Psoas muscle (tissue), 8 donors: ENCODE results near the gene MYMX. TPM values are rescaled to one million over a fixed set of nuclear protein-coding genes. Genes with fewer than 3 reads are reported as not detected.

ENCODE experiments used
- ATAC-seq, 4 donors: fragments of 200-7000 bp; cut with Tn5 transposase; one replicate each; pipeline ENCODE4 v1.9.1; 2020; ENCODE audit warnings: moderate library complexity in 3 of 4, mild to moderate bottlenecking in 2 of 4
- DNase-seq, 2 donors: peaks; one replicate each; pipeline ENCODE4 v3.0.0-alpha.2; 2020
- H3K27ac ChIP-seq: fragments of 200-600 bp; one replicate; pipeline ENCODE4 v1.8.0; 2022
- H3K27me3 ChIP-seq, 3 donors: fragments of 200-600 bp in 1 of 3; one replicate each; pipeline versions ENCODE4 v1.6.1 to v1.8.0; 2013 to 2022; ENCODE audit warnings: low read length in 2 of 3, mild to moderate bottlenecking in 2 of 3, moderate library complexity in 1 of 3; ENCODE audit not compliant: insufficient read depth in 3 of 3
- H3K36me3 ChIP-seq, 2 donors: fragments of 200-600 bp in 1 of 2; one replicate each; pipeline versions ENCODE4 v1.6.1 to v1.8.0; 2013 to 2022; ENCODE audit warnings: low read depth in 1 of 2, mild to moderate bottlenecking in 1 of 2, moderate library complexity in 1 of 2; ENCODE audit not compliant: insufficient read depth in 1 of 2
- H3K4me1 ChIP-seq: fragments of 200-600 bp; one replicate; pipeline ENCODE4 v1.8.0; 2022
- H3K4me3 ChIP-seq: fragments of 200-600 bp; one replicate; pipeline ENCODE4 v1.8.0; 2022; ENCODE audit warnings: mild to moderate bottlenecking
- H3K9me3 ChIP-seq: fragments of 200-600 bp; one replicate; pipeline ENCODE4 v1.8.0; 2022
- WGBS, 3 donors: extraction: QIAGEN DNeasy Blood & Tissue Kit; methylation state at CpG; one replicate each; pipeline versions ENCODE4 v1.1.6 to v1.1.7; 2013; 5-methylcytosine and 5-hydroxymethylcytosine counted together
- intact Hi-C, 2 donors: fragments of 100-400 bp; cut with DNase I; formaldehyde crosslinking; loops; one replicate each; pipeline versions ENCODE4 v1.11.0 to v1.14.2; 2022
- polyA plus RNA-seq, 3 donors: library from polyadenylated mRNA; stranded (reverse); fragments of 200-250 nt; gene quantifications; one replicate each; pipeline ENCODE4 v1.2.3, GENCODE V29; 2013
- total RNA-seq, 4 donors: library from RNA; stranded (reverse); fragmentation: NEBNext Ultra II Directional in 2 of 4; extraction: Animal tissue kit (Norgen Biotek cat#: 25700) in 2 of 4; gene quantifications; one replicate each; pipeline versions ENCODE4 v1.2.1 to v1.2.4, GENCODE V29; 2021 to 2023
- TF ChIP-seq, protein P1 (sequence below): fragments of 200-600 bp; IDR thresholded peaks from one replicate; pipeline ENCODE4 v1.8.0; 2022; ENCODE audit warnings: antibody characterized with exemption
- donor health status: healthy with polysubstance abuse.
- donor health status: DM: no; HTN: no; CAD: no; lungs with moderate emphysema.
- donor health status: Bipolar disorder and iron deficiency.
- donor health status: healthy.
- donor health status: DM: yes; HTN: yes; CAD: no.
- donor health status: DM: no; HTN: no; CAD: no.
- donor health status: DM: no; HTN: no; CAD: no.
- donor health status: DM: yes; HTN: yes; CAD: no.

The MYMX gene
- total and polyA plus RNA-seq, 7 donors: 0.09 to 0.61 (median 0.36) TPM; not detected in 2

DNA sequence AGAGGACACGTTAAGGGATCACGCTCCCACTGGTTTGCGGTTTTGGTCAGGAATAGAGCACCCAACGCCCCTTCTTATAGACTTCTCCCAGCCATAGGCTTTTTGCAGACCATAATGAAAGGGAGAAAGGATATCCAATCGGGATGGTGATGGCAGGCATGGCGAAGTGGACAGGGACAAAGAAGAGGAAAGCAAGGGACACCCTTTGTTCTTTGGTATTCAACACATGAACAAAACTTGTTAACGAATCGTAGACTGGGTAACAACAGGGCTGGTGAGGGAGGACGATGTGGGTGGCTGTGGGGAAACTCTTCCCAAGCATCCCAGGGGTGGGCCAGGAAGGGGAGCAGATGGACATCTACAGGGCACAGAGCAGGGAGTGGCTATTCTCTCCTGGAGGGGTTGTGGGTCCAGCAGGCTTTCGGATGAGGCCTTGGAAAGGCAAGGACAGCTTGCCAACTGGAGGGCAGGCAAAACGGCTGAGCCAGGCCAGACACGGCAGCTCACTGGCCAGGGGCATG, 28.7 kb downstream of the MYMX start:
- Histone ChIP-seq H3K4me3 (peak overlapping the region; percentile 82), H3K27ac (peak overlapping the region; percentile 100), H3K9me3 (no peaks in the 10 kb centered on the region), H3K36me3 (peaks cover 7 to 26% of the 10 kb centered on the region in 2 donors), H3K4me1 (peaks cover 24% of the 10 kb centered on the region), H3K27me3 (no peaks in the 10 kb centered on the region)
- intact Hi-C loops: no loop called here
- TF ChIP-seq, protein P1, sequence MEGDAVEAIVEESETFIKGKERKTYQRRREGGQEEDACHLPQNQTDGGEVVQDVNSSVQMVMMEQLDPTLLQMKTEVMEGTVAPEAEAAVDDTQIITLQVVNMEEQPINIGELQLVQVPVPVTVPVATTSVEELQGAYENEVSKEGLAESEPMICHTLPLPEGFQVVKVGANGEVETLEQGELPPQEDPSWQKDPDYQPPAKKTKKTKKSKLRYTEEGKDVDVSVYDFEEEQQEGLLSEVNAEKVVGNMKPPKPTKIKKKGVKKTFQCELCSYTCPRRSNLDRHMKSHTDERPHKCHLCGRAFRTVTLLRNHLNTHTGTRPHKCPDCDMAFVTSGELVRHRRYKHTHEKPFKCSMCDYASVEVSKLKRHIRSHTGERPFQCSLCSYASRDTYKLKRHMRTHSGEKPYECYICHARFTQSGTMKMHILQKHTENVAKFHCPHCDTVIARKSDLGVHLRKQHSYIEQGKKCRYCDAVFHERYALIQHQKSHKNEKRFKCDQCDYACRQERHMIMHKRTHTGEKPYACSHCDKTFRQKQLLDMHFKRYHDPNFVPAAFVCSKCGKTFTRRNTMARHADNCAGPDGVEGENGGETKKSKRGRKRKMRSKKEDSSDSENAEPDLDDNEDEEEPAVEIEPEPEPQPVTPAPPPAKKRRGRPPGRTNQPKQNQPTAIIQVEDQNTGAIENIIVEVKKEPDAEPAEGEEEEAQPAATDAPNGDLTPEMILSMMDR: no peak
- DNase-seq (no peak), ATAC-seq (no peak)
- 52 to 63% (median 53%) methylated on average over 12 of the region's 12 CpGs for WGBS, 3 donors

DNA sequence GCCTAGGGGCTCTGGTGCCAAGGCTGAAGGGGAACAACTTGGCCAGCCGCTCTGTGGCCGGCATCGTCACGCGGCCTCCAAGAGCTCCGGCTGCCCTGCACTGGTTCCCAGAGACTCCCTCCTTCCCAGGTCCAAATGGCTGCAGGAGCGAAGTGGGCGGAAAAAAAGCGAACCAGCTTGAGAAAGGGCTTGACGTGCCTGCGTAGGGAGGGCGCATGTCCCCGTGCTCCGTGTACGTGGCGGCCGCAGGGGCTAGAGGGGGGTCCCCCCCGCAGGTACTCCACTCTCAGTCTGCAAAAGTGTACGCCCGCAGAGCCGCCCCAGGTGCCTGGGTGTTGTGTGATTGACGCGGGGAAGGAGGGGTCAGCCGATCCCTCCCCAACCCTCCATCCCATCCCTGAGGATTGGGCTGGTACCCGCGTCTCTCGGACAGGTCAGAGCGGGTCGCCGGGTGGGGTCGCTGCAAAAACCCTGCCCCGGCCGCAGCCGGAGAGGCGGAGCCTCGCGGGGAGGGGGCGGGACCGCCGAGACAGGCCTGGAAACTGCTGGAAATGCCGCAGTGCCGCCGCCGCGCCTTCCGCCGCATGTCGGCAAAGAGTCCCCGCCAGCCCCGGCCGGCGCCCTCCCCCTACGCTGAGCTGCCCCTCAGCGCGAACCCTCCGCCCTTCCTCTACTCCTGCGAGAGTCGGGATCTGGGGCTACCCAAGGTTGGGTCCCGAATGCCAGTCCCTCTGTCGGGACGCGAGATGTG, 29.4 kb downstream of the MYMX start:
- WGBS, 3 donors: 0 to 1% (median 1%) methylated on average over 51 to 62 of the region's 62 CpGs
- peak overlapping the region; percentile 100 for H3K27ac ChIP-seq
- peaks cover 30% of the 10 kb centered on the region for H3K4me1 ChIP-seq
- H3K4me3 ChIP-seq: peak overlapping the region; percentile 82
- H3K36me3 ChIP-seq: peaks cover 10 to 32% of the 10 kb centered on the region in 2 donors
- intact Hi-C loops: loop anchor here in 1 of 2 donors (2.0 kb wide), 1 partner anchor 473 kb away; no protein-coding TSS in a partner anchor
- H3K27me3 ChIP-seq: no peaks in the 10 kb centered on the region
- ATAC-seq (peak; percentile 76 to 79 (median 77)), DNase-seq (peak; percentile 94 to 96)
- TF ChIP-seq, protein P1: peak; percentile 31
- no peaks in the 10 kb centered on the region for H3K9me3 ChIP-seq

DNA sequence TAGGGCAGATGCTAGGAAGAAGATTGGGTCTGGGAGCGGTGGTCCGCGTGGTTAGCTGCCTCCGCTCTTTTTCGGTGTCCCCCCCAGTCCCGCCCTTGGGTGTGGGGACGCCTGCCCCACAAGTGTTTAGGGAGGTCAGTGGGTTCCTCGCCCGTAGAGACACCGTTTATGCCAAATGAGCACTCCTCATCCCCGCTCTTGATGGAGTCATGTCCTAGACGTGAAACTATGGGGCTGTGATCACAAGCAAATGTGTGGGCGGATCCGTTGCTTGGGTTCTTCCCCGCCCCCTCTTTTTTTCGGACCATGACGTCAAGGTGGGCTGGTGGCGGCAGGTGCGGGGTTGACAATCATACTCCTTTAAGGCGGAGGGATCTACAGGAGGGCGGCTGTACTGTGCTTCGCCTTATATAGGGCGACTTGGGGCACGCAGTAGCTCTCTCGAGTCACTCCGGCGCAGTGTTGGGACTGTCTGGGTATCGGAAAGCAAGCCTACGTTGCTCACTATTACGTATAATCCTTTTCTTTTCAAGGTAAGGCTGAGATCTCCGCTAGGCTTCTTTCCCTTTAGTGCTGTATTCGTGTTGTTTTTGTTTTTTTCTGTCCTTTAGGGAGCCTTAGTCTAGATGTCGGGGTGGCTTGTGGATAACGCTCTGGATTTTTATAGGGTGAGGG, 30.1 kb downstream of the MYMX start, which contains the start of gene HSP90AB1:
HSP90AB1 (plus strand) TSS at position 439 of the 675 bp plus-strand sequence. CDS start 1,529 bp downstream, outside the sequence.
- Histone ChIP-seq H3K4me3 (peak within 1 kb of the TSS; percentile 82), H3K36me3 (peaks cover 12 to 39% of the 10 kb centered on the region in 2 donors), H3K9me3 (no peaks in the 10 kb centered on the region), H3K4me1 (peaks cover 30% of the 10 kb centered on the region), H3K27ac (peak within 1 kb of the TSS; percentile 100), H3K27me3 (no peaks in the 10 kb centered on the region)
- ATAC-seq: peak; percentile 84 to 86 (median 84)
- TF ChIP-seq, protein P1: no peak
- intact Hi-C loops: loop anchor here in 1 of 2 donors (2.0 kb wide), 1 partner anchor 474 kb away; no protein-coding TSS in a partner anchor
- peak; percentile 93 to 96 for DNase-seq
- 0% methylated on average over 34 of the region's 34 CpGs for WGBS, 3 donors

DNA sequence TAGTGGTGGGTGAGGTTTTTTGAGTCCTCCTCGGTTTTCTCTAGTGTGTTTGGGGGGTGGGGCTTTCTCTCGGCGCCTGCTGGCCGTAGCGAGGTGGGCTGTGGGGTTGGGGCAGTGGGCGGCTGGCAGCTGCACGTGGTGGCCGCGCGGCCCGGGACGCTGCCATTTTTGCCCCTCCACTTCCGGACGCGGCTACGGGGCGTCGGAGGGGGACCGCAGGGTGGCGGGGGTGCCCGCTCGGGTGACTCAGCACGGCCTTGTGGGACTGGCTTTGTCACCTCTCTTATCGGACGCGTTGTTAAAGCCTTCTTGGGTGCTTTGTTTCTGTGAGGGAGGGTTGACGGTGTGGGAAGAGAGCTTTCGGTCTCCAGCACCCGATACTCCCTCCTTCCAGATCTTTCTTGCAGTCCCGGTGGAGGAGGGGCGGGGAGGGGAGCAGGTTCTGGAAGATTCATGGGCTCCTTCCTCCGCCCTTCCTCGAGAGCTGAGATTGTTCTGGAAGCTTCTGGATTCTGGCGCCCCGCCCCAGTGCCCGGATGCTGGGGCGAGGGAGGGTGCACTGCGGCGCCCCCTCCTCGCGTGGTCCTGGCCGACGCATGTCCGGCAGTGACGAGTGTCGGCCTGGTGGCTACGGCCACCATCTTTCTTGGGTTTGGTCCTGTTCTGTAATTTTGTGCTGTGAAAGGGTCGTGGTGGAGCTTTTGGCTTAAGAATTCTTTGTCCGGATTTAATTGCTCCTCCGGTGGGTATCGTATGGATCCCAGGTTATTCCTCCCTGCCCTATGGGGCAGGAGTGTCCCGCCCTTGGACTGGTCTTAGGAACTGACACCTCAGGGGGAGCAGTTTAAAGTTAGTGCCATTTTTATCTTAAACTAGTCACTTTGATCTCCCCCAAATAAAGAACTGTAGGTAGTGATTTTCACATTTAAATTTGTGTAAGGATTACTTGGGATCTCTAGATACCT, 30.9 kb downstream of the MYMX start:
- peaks cover 37% of the 10 kb centered on the region for H3K4me1 ChIP-seq
- intact Hi-C loops: loop anchor here in 1 of 2 donors (2.0 kb wide), 1 partner anchor 475 kb away; no protein-coding TSS in a partner anchor
- peaks cover 14 to 48% of the 10 kb centered on the region in 2 donors for H3K36me3 ChIP-seq

More for the DNA sequence above, 30.9 kb downstream of the MYMX start:
- TF ChIP-seq, protein P1: no peak
- no peaks in the 10 kb centered on the region for H3K9me3 ChIP-seq
- H3K27ac ChIP-seq: peak overlapping the region; percentile 100
- 0% methylated on average over 45 to 52 of the region's 52 CpGs for WGBS, 3 donors
- H3K4me3 ChIP-seq: peak overlapping the region; percentile 82
- peak; percentile 81 to 91 for DNase-seq
- no peaks in the 10 kb centered on the region for H3K27me3 ChIP-seq
- ATAC-seq: peak; percentile 53 to 69 (median 64)
